HG03457 (cell line): Measurements from ENCODE around the gene STARD5.

ENCODE experiments used
- ATAC-seq: cut with Tn5 transposase; IDR thresholded peaks from one replicate; pipeline ENCODE4 v1.9.1; 2021; ENCODE audit warnings: moderate number of reproducible peaks; ENCODE audit not compliant: unreplicated experiment

The STARD5 gene

DNA sequence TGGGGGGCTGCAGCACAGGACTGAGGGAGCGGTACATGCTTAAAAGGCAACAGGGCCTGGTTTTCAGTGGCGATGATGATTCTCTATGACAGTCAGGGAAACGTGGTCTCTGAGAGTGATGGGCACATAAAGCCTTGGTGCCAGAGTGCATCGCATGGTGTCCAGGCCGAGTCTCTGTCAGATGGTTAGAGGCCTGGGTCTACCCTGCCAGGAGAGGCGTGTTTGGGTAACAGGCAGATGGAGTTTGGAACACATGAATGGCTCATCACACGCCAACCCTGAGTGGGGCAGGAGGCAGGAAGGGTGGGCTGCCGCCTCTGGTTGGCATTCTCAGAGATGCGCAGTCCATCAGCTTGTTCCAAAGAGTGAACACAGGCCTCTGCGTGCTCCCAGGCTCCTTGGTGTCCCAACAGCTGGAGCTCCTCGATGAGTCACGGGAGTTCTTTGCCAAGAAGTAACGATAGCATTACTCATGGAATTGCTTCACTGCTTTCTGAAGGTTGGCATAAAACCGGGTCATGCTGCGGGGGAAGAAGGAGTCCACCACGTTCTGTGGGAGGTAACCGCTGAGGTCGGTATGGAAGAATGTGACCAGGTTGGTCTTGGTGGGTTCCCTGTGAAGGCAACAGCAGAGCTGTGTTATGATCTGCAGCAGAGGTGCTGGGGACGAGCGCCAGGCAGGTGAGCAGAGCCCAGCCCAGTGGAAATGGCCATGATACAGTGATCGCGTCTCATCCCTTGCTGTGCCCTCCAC, 11.0 kb downstream of the STARD5 start:
- ATAC-seq = no peak

DNA sequence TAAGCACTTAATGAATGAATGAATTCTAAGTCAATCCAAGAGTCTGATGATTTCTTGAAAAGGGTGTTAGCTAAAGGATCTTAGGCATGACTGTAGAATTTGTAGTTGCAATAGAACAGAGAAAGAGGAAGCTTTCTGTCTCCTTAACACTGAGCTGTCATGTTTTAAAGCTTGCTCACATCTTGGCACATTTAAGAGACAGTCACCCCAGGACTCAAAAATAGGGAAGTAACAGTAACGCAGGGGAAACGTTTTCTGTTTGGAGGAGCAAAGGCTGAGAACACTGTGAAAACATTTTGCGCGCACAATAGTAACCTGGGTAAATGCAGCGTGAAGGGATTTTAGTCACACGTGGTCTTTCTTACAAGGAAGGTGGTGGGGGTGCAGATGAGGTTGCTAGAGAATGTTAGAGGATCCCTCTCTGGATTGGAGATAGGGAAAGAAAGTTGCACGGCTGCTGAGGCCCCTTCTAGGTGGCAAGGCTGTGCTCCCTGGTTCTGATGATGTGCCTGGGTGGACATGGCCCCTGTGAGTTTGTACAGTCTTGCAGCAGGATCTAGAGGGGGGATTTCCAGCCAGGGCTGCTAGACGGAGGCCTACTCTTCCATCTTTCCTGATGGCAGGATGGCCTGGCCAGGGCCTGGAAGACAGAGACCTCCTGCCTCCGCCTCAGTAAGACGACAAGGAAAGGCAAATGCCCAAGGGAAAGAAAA, 12.0 kb downstream of the STARD5 start:
- no peak for ATAC-seq

DNA sequence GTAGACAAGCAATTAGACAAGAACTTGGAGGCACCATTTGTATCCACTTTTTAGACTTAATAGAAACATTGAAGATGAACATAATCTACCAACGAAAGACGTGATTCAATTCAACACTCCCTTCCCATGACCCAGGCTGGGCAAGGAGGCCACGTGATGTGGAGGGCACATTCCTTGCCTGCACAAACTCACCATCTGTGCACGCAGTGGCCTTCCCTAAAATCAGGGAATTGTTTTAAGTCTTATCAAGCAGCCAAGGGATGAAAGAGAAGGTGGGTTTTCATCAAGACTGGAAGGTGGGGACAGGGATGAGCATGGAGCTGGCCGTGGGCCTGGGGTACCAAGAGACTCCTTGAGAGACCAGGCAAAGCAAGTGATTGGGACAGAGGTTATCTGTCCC, 13.5 kb downstream of the STARD5 start:
- ATAC-seq = no peak

DNA sequence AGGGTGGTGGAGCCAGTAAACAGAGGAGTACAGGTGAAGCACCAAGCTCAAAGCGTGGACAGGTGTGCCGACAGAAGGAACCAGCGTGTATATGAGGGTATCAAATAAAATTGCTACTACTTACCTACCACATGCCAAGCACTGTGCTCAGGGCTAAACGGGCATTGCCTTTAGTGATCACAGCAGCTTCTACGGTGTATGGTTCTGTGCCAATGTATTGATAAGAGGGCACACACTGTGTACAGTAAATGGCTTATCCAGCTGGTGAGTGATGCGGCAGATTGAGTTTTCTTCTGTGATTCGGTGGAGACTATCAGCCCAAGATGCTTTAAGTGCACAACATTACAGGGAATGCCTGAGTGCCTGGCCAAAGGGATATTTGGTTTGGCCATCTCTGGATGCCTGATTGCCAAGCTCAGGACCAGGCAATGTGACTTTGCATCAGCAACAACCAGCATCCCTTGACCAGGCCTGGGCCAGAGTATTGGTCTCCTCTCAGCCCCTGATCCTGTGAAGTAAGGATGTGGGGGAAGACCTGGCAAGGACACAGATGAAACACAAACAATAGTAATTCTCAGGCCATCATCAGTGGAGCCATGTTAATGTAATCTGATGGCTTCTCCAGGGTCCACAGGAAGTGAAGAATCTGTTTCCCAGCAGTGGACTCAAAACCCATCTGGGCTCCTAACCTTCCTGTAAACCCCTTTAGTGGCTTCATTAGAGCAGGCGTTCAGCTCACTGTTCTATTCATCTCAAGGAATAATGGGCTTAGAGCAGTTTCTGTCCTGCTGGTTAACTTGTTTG, 14.1 kb downstream of the STARD5 start:
- ATAC-seq = no peak

DNA sequence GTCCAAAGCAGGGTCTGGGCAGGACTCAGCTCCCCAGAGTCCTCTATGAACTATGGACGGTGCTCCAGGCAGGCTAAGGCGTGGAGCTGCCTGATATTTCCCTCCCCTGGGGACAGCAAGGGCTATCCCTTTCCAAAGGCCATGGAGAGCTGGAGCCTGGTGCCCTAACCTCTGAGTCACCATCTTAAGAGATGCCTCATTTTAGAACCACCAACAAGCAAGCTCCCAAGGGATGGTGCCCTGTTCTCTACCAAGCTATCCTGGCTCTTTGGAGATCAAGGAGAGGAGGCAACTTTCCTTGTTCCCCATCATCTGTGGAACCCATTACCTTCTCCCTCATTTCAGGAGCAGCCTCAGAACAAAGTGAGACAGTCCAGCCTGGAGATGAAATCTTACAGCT, 15.7 kb downstream of the STARD5 start:
- no peak for ATAC-seq

DNA sequence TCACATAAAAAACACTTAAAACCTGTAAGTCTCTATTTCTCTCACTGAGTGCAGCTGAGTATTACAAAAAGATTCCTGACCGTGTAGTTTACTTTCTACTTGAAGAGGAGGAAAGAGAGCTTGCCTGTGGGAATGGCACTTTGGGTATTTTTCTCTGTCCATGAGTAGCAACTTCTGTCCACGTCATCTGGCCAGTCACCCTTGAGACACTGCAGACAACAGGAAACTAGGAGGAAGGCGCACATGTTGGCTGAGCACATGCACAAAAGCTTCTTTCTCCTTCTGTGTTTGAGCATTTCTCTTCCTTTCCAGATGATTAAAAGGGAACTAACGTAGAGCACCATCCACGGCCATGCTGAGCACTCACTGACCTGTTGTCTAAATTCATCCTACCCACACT, 19.7 kb downstream of the STARD5 start:
- ATAC-seq = no peak

DNA sequence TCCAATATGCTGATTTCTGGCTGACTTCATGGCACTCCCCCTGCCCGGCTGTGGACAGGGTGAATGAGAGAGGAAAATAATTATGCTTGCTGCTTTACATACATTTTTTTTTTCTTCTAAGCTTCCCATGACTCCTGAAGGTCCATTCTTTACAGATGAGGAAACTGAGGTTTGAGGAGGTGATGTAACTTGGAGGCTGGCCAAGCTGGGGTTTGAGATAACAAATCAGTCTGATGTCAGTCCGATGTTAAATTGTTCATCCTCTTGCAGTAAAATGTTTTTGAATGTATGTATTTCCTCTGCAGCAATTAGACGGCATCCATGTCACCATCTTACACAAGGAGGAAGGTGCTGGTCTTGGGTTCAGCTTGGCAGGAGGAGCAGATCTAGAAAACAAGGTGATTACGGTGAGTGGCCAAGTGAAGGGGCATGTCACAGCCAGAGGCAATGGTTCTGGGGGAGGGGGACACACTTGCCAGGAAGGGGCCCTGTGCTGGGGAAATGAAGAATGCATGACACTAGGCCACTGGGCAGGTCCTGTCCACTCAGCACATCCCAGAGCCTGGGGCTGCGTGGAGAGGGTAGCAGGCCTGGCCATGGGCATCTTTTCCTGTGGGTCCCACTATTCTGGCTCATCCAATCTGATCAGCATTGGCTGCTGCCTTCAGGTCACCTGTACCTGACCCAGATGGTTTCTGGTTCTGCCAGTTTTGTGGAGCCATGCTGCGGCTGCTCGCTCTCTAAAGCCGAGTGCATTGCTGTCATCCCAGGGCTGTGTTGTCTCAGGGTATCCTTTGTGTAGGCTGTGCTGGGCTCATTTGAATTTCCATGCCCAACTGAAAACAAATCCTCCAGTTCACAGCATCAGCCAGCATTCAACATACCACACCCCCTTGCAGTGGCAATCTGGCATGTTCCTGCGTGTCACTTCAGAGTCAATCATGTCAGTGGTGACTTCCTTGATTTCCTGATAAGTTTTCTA, 20.4 kb downstream of the STARD5 start:
- ATAC-seq = no peak

DNA sequence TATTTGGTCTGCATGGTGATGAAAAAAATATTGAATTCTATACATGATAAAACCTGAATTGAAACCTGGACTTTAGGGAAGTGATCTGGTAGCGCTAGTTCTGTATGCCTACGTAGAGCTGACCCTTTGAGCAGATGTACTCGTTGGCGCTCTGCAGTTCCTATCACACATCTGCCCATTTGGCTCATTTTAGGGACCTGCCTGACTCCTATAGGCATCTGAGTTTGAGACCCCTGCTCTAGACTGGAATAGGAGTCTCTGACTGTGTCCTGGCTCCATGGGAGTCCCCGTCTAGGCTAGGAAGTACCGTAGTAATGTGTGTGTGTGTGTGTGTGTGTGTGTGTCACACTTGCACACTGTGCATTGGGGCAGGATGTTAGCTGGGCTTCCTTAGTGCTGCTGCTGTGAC, 21.2 kb downstream of the STARD5 start:
- no peak for ATAC-seq

DNA sequence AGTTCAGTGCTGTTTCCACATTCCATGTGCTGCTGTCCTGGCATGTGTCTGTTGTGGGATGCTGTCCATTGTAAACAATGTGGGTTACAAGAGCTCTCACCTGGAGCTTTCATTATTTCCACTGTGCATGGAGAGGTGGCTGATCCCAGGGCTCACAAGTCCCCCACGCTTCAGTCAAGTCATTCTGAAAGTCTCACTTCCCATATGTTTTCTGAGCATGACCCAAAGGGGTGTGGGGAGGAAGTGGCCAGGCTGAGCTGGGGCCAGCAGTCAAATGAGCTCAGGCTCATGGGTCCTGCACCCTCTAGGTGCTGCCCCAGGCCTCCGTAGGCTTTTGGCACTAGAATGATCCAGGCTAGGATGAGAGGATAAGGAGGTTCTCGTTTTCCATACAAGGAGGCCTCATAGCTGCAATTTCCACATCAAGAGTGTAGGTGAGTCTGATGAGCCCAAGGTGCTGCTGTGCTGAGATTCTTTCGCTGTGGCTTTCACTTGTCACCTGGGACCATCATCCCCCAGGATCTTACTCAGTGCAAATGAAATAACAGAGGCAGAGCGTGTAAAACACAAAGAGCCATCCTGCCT, 22.0 kb downstream of the STARD5 start:
- peak; percentile 66 for ATAC-seq

DNA sequence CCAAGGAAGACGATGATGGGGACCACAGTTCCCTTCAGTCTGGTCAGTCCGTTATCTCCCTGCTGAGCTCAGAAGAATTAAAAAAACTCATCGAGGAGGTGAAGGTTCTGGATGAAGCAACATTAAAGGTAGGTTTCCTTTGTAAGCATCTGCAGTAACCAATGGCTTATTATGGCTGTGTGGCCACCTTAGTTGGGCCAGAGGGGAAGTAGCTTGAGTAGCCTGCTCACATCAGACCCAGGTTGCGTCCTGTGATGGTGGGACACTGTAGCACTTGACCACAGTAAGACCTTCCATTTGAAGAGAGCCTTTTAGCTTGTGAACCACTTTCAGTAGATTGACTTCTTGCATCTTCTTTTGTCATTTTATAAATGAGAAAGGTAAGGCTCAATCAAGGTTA, 22.6 kb downstream of the STARD5 start:
- ATAC-seq = no peak

DNA sequence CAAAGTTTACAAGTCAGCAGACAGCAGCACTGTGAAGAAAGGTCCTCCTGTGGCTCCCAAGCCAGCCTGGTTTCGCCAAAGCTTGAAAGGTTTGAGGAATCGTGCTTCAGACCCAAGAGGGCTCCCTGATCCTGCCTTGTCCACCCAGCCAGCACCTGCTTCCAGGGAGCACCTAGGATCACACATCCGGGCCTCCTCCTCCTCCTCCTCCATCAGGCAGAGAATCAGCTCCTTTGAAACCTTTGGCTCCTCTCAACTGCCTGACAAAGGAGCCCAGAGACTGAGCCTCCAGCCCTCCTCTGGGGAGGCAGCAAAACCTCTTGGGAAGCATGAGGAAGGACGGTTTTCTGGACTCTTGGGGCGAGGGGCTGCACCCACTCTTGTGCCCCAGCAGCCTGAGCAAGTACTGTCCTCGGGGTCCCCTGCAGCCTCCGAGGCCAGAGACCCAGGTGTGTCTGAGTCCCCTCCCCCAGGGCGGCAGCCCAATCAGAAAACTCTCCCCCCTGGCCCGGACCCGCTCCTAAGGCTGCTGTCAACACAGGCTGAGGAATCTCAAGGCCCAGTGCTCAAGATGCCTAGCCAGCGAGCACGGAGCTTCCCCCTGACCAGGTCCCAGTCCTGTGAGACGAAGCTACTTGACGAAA, 24.2 kb downstream of the STARD5 start:
- no peak for ATAC-seq

DNA sequence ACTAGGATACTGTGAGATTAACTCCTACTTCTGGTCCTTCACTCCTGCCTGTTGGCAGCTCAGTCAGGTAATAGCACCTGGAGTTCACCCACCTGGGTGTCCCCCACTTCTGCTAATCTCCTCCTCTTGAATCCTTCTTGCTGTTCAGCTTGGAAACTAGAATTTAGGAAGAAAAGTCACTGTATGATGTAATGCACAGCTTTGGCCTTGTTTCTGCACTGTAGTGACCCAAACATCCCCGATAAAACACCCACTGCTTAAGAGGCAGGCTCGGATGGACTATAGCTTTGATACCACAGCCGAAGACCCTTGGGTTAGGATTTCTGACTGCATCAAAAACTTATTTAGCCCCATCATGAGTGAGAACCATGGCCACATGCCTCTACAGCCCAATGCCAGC, 24.8 kb downstream of the STARD5 start:
- ATAC-seq = no peak

DNA sequence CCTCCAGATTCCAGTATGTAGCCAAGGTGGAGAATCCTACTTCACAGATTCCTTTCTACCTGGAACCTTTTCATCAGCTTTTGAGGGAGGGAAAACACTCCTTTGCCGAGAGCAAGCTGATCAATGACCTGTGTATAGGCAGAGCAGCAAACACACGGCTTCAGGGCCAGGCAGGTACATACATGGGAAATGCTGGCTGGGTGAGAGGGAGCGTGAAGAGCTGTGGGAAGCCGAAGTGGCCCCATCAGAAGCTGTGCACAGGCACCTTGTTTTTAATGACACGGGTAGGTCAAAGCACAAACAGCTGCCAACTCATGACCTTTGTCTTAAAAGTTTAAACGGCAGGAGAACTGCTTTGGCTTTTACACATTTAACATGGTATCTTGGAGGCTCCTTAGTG, 25.3 kb downstream of the STARD5 start:
- no peak for ATAC-seq

DNA sequence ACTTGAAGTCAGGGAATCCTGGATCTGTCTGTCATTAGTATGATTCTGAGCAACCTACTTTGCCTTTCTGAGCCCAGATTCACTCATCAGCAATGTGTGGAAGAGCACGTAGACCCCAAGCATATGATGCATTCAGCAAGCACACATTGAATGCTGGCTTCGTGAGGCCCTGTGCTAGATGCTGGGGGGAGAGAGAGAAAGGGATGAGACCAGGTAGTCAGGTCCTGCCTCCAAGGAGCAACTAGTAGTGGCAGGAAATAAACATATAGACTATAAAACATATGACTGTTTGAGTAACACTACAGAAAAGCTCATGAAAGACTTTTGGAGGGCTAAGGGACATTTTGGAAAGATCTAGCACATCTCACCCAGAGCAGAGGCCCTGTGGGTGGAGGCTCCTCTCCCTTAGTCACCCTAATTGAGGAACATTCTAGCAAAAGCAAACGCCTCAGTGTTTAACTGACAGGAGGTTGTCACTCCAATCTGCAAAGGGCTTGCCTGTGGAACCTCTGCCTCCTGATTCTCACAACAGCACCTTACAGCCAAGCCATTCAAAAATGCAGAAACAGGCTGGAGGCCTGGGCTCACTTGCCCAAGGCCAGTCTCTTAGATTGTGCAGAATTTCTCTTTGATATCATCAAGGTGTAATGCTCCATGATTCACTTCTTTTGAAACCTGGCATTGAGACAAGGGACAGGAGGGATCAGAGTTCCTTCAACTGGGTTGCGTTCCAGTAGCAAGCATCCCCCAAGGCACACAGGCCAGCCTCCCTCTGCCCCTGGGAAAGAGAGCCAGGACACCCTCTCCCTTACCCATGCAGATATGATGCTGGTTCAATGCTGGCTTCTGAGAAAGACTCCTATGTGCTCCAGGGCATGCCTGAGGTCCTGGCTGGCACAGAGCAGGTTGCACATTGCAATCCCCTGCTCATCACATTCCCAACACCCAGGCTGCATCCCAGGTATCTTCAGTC, 26.1 kb downstream of the STARD5 start:
- ATAC-seq = no peak

DNA sequence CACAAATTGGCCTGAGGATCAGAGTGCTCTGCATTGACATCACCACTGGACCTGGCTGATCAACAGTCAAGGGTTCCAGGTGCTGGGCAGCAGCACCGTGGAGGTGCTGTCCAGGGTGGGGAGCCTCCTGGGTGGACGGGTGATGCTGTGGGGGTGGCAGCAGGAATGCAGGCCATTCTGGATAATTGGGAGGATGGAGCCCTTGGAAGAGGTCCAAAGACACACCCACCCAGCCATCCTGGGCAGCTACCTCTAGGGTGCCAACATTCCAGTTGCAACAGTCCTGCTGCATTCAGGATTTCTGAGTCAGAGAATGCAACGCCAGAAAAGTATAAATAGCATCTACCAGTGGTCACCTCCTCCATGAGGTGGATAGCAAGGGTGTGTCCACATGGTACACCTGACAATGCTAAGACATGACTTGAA, 26.8 kb downstream of the STARD5 start:
- ATAC-seq = no peak

DNA sequence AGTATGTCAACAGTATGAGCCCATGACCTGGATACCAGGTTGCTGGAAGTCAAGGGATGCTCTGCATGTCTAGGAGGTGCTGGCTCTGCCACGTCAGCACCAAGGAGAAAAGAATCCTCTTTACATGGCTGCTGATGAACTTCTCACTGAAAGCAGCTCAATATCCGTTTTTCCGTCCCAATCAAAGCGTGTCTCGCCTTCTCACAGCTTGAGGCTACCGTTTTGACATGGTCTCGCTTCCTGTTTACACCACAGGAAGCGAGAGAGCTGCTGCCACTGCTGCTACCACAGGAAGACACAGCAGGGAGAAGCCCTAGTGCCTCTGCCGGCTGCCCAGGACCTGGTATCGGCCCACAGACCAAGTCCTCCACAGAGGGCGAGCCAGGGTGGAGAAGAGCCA, 27.3 kb downstream of the STARD5 start:
- ATAC-seq = peak; percentile 33

DNA sequence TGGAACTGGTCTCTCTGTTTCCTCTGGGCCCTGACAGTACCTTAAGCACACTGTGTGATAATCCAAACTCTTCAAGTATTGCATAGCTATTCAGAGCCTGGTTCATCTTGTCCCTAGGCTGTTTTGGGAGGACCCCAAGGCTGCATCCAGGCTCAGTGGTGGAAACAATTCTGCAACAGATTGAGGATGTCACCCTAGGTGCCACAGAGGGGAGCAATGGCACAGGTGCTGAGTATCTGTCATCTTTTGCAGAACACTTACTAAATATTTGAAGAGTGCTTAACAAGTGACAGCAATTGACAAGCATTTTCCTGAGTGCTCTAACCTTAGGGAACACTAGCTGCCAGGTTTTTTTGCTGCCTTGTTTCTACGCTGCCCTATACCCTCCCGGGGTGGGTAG, 27.8 kb downstream of the STARD5 start:
- ATAC-seq = no peak

DNA sequence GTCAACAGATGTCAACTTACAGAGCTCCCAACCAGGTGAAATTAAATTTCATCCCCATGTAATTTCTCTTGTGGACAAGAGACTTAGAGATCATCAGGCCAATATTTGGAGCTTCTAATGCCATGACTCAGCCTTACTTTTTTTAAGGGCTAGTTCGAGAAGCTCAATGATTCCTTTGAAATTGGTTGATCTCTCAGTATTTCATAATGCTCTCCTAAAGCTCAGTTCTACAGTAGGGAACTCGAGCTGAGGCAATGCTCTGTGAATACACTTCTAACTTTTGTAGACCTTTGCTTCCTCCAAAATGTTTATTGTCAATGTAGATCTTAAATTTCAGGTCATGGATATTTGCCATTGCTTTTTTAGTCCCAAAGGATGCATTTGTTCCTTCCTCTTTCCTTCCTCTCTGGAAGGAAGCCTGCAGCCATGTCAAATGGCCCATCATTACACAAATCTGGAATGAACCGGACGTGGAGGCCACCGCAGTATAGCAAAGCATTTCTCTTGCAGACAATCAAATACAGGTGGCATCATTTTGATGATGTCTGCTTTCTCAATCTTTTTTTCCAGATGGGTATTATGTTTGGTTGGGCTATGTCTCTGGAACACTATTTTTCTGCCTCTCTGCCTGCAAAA, 28.3 kb downstream of the STARD5 start:
- no peak for ATAC-seq
